Activated CD4-positive, alpha-beta T cell treated with anti-CD3 and anti-CD28 coated beads, Interleukin-2, amount 50 U/mL, for 24 hours (primary cell): ENCODE results near the gene CBX5.
"Not testable (repeated sequence)": the region's sequence is repeated elsewhere in the genome, so short reads cannot be mapped to it uniquely, and the experiment has no call there.

Experiments used
- DNase-seq, 2 donors: peaks; one replicate each; pipeline ENCODE4 v3.0.0-alpha.2; 2020; ENCODE audit warnings: low read depth in 1 of 2, low spot score in 1 of 2

Gene CBX5

GRCh38 chr12:54270345-54270744 lies 9.6 kb downstream of the CBX5 start:
- no peak for DNase-seq

DNA sequence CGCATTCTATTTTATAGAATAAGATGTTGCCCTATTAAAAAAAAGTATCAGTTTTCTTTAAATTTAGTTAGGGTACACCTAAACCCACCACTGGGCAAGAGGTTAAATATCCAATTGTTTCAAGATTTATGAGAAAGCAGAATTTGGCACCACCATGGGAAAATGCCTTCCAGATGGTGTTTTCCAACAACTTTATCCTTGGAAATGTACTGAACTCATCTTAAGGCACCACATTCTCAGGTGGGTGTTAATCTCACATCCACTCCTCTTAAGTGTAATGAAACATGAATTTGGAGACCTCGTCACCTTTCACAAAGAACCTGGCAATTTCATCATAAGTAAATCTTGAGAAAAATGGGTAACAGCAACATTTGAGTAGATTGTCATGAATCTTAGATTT lies 13.1 kb downstream of the CBX5 start:
- no peak for DNase-seq

- DNase-seq: no peak
Observed at GRCh38 chr12:54265364-54265812, 14.5 kb downstream of the CBX5 start.

DNA sequence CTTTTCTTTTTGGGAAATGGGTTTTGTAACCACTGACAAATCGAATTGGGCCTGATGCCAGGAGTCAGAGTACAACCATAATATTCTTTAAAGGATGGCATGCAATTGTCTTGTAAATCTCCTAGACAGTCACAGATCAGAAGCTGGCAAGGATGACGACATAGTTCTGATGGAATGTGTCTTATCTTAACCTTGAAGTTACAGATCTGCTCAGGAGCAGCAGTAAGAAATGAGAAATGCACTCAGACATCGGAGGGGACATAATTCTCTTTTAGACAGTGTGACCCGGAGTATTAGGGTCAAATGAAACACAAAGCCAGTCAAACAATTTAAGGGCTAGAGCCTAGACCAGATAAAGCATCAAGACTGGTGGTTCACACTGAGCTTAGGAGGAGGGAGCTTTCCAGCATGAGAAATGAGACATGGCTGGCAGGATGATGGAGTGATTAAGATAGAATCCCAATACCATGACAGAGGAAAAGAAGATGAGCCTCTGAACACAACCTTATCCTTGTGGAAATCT lies 17.5 kb downstream of the CBX5 start:
- DNase-seq: no peak

- no peak for DNase-seq
Observed at GRCh38 chr12:54261815-54262402, 18.0 kb downstream of the CBX5 start.

GRCh38 chr12:54259194-54260011 lies 20.5 kb downstream of the CBX5 start:
- DNase-seq: peak in 1 of 2 donors; percentile 24

GRCh38 chr12:54258201-54258681 lies 21.7 kb downstream of the CBX5 start:
- no peak for DNase-seq

DNA sequence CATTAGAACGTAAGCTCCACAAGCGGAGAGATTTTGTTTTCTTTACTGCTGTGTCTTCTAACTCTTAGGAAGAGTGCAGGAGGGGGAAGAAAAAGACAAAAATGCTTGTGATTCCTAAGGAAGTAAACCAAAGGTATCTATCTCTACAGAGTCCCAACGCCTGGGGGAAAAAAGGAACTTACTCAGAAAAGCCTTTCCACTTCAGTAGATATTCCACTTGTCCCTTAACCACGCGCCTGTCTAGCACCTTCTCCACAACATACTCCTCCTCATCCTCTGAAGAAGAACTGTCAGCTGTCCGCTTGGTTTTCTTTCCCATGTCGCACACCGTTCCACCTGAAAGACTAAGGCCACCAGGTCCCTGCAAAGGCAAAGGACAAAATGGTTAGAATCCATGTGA lies 22.6 kb downstream of the CBX5 start:
- DNase-seq: no peak

- DNase-seq: no peak
Observed at GRCh38 chr12:54253240-54253639, 26.7 kb downstream of the CBX5 start.

DNA sequence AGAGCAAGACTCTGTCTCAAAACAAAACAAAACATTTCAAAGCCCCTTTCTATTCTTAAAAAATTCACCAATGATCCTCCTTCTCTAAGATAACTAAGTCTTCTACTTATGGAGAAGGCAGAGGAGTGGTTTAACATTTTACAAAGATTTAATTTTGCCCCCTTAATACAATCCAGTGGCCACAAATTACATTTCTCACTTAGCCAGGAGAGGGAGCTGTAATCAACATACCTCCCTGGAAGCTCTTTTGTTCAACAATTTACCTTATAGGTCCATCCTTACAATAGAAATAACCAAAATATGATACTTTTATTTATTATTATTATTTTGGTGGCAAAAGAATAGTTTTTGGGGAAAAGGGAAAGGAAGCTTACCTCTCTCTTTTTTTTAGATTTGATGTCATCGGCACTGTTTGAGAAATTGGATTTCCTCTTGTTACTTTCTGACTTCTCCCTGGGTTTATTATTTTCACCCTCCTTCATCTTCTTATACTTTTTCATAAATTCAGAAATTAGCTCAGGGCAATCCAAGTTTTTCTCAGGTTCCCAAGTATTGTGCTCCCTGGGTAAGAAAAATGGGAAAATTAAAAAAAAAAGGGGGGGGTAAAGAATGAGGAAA lies 28.1 kb downstream of the CBX5 start:
- DNase-seq: no peak

DNA sequence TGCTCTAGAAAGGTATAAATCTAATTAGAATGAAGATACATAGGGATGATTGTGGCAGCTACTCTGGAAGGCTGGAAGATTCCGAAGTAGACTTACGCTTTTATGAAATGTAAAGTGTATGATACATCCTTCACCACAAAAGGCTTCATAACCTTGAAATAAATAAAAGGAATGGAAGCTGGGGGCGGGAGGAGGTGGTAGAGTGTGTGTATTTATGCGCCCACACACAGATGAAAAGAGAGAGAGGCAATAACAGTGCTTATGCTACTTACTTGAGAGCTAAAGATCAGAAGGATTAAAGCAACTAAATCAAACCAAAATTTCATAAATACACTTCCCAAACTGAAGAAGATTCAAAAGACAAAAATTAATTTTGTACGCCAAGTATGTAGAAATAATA lies 30.4 kb downstream of the CBX5 start:
- DNase-seq: no peak

GRCh38 chr12:54246011-54246641 lies 33.8 kb downstream of the CBX5 start:
- DNase-seq: no peak

DNA sequence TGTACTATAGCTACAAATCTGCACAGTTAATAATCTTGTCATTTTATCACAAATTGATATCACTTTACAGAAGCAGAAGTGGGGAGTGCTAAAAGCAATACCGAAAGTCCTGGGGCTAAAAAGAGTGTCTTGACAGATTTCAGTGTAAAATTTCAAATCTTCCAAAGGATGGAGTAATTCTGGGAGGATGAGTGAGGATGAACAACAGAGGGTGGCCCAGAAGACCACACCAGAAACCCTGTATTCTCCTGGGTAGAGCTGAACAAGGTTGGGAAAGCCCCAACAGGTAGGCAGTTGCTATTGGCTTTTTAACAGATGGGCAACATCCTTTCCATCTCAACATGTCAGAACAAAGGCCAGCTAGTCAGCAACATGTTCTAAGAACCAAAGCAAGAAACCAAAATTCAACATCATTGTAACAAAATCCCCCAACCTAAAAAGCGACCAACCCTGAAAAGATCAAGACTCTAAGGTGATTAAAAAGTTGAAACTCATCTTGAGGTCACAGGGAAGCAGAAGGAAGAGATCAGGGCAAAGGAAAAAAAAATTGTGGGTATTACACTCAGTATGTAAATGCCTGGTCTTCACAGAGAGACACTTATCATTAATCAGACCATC lies 38.8 kb downstream of the CBX5 start:
- no peak for DNase-seq

GRCh38 chr12:54240129-54240528 lies 39.8 kb downstream of the CBX5 start:
- DNase-seq: no peak

DNA sequence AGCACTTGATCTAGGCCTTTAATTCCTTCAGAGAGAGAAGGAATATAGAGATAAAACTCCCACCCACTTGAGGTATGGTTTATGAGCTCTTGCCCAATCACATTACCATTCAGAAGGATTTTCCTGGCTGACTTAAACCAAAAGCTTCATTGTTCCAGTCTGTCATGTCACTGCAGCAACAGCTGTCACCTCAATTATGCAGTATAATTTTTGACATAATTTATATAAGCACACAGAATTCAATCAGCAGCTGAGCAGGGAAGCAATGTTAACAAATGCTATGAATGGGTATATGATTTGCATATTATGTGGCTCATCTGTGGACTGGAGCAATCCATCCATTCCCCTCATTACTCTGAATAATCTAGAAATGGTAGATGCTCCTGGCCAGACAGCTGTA lies 40.3 kb downstream of the CBX5 start:
- DNase-seq: no peak

GRCh38 chr12:54238531-54238930 lies 41.4 kb downstream of the CBX5 start:
- DNase-seq: no peak

DNA sequence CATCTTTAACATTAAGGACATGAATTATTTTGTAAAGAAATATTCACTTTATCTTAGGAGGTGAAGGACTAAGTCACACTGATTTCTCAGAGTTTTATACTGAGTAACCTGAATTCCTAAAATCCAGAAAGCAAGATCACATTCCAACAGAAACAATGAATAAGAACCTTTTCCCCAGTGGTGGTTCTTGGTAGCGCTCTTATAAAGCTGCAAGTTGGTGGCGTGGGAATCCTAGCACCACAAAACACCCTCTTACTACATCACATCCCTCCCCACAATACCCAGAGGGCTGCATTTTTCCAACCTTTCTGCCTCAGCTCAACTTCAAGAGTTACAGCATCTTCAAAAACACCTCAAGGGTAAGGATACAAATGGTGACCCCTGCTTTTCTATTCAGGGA lies 47.1 kb downstream of the CBX5 start:
- DNase-seq: no peak

DNA sequence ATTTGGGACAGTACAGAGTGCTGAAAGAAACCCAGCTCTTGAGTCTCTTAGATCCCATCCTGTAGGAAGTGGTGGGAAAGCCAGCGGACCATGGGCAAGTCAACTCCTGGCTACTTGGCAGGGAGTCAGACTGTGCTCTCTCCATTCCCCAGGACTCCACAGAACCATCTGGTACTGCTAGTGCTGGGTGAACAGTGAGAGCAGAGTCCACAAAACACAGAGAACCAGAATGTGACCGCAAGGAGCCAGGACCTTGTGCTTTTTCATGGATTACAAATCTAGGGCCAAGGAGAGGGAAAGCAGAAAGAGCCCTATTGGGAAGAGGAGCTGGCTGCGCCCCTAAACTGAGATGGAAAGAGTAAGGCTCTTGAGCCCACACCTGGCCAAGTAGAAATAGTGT lies 48.7 kb downstream of the CBX5 start:
- DNase-seq: not testable (repeated sequence)

- DNase-seq: no peak
Observed at GRCh38 chr12:54230555-54230954, 49.4 kb downstream of the CBX5 start.

DNA sequence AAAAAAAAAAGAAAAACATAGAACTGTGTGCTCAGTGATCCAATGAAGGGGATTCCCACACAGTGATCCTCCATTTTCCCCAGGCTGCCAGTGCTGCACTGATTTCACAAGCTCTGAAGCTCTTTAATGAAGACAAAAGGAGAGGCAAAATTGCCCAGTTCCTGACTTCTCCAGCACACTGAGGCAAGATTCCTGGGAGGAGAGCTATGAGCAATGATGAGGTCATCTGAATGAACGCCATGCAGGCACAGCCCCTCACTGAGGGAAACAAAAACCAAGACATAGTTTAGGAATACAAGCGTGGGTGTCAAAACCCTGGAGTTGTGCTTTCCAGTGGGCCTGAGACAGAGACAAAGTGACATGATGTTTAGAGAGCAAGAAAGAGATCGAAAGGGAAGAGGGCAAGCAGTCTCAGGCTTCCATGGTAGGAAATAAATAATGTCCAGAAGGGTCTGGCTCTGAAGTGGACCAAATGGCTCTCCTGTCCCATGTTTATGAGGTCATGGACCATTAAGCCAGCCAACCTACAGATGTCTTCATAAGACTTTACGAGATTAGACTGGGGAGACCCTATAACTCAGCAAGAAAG lies 50.2 kb downstream of the CBX5 start:
- DNase-seq: no peak

- no peak for DNase-seq
Observed at GRCh38 chr12:54228471-54228870, 51.5 kb downstream of the CBX5 start.
